Measurements from ENCODE around the gene A3GALT2. TPM values are rescaled to one million over a fixed set of nuclear protein-coding genes. Genes with fewer than 3 reads are reported as not detected.

Gene A3GALT2
- total RNA-seq, 2 experiments from 2014 or later: not detected

- Histone ChIP-seq H3K4me2 (ENCODE audit: low read length) (no peak overlapping the region), H3K9me3 (ENCODE audit: low read length) (no peaks in the 10 kb centered on the region), H2AFZ (ENCODE audit: low read length) (no peak overlapping the region), H3K79me2 (ENCODE audit: insufficient read depth, low read depth, low read length) (no peaks in the 10 kb centered on the region), H3K27ac (ENCODE audit: low read depth, low read length, poor library complexity, severe bottlenecking) (no peak overlapping the region), H3K36me3 (ENCODE audit: insufficient read depth, low read length) (peaks cover 29% of the 10 kb centered on the region), H3K9me2 (ENCODE audit: insufficient read depth, low read length) (no peaks in the 10 kb centered on the region), H4K20me1 (ENCODE audit: insufficient read depth, low read length) (no peaks in the 10 kb centered on the region), H3K4me3 (ENCODE audit: low read depth, low read length, poor library complexity, severe bottlenecking) (no peak overlapping the region), H3K4me1 (ENCODE audit: insufficient read depth, low read length, poor library complexity, severe bottlenecking) (peaks cover 9% of the 10 kb centered on the region)
- ChIA-PET CTCF (ENCODE audit: unreplicated experiment) (no interaction called here), POLR2A (interaction anchor here (0.6 kb wide), 1 partner anchor 10 kb away, joined by 5 read pairs; no protein-coding TSS in a partner anchor)
- DNase-seq (ENCODE audit: low spot score): no peak
- intact Hi-C loops (cut with micrococcal nuclease; ENCODE audit: unreplicated experiment): no loop called here
- BruUV-seq (replicated peaks): no TSS peak
- TF ChIP-seq CTCF (conservative IDR thresholded peaks at IDR 0.05; ENCODE audit: low read length) (no peak), EZH2phosphoT487 (IDR thresholded peaks at IDR 0.05; ENCODE audit: borderline replicate concordance, low read depth, low read length) (no peak)
Measured at GRCh38 chr1:33335020-33335419, 14.1 kb upstream of the A3GALT2 start.

GRCh38 chr1:33334081-33334552 lies 13.2 kb upstream of the A3GALT2 start:
- Histone ChIP-seq H3K9me2 (ENCODE audit: insufficient read depth, low read length) (no peaks in the 10 kb centered on the region), H3K4me2 (ENCODE audit: low read length) (no peak overlapping the region), H3K36me3 (ENCODE audit: insufficient read depth, low read length) (peaks cover 37% of the 10 kb centered on the region), H2AFZ (ENCODE audit: low read length) (no peak overlapping the region), H3K4me3 (ENCODE audit: low read depth, low read length, poor library complexity, severe bottlenecking) (no peak overlapping the region), H3K27ac (ENCODE audit: low read depth, low read length, poor library complexity, severe bottlenecking) (no peak overlapping the region), H3K9me3 (ENCODE audit: low read length) (no peaks in the 10 kb centered on the region), H4K20me1 (ENCODE audit: insufficient read depth, low read length) (no peaks in the 10 kb centered on the region), H3K79me2 (ENCODE audit: insufficient read depth, low read depth, low read length) (no peaks in the 10 kb centered on the region), H3K4me1 (ENCODE audit: insufficient read depth, low read length, poor library complexity, severe bottlenecking) (peaks cover 3% of the 10 kb centered on the region)
- ChIA-PET POLR2A (no interaction called here), CTCF (ENCODE audit: unreplicated experiment) (no interaction called here)
- TF ChIP-seq EZH2phosphoT487 (IDR thresholded peaks at IDR 0.05; ENCODE audit: borderline replicate concordance, low read depth, low read length) (no peak), CTCF (conservative IDR thresholded peaks at IDR 0.05; ENCODE audit: low read length) (no peak)
- intact Hi-C loops (cut with micrococcal nuclease; ENCODE audit: unreplicated experiment): no loop called here
- BruUV-seq (replicated peaks): no TSS peak
- DNase-seq (ENCODE audit: low spot score): no peak

DNA sequence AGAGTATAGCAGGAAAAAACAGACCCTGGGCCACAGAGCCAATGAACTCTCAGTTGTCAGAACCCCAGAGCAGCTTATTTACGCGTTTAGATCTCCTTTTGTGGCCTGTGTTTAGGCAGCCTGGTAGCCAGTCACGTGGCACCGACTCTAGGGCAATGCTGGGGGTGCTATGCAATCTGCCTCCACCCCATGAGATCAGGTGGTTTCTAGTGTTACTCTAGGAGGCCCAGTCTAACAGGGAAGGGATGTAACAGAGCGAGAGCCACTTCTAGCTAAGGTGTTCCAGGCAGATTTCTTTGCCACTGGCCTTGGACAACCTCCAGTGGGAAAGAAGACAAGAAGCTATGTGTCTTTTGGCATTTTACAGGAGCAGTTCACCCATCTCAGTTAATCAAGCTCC lies 12.0 kb upstream of the A3GALT2 start:
- ChIA-PET POLR2A (no interaction called here), CTCF (ENCODE audit: unreplicated experiment) (no interaction called here)
- no peaks in the 10 kb centered on the region for H3K4me1 ChIP-seq (ENCODE audit: insufficient read depth, low read length, poor library complexity, severe bottlenecking)
- no peak overlapping the region for H3K4me2 ChIP-seq (ENCODE audit: low read length)
- no peak overlapping the region for H3K4me3 ChIP-seq (ENCODE audit: low read depth, low read length, poor library complexity, severe bottlenecking)
- no peaks in the 10 kb centered on the region for H3K79me2 ChIP-seq (ENCODE audit: insufficient read depth, low read depth, low read length)
- BruUV-seq (replicated peaks): no TSS peak
- no peak overlapping the region for H2AFZ ChIP-seq (ENCODE audit: low read length)
- no peaks in the 10 kb centered on the region for H3K9me3 ChIP-seq (ENCODE audit: low read length)
- DNase-seq (ENCODE audit: low spot score): no peak
- TF ChIP-seq EZH2phosphoT487 (IDR thresholded peaks at IDR 0.05; ENCODE audit: borderline replicate concordance, low read depth, low read length) (no peak), CTCF (conservative IDR thresholded peaks at IDR 0.05; ENCODE audit: low read length) (no peak)
- H3K36me3 ChIP-seq (ENCODE audit: insufficient read depth, low read length): peaks cover 47% of the 10 kb centered on the region
- intact Hi-C loops (cut with micrococcal nuclease; ENCODE audit: unreplicated experiment): no loop called here
- no peaks in the 10 kb centered on the region for H3K9me2 ChIP-seq (ENCODE audit: insufficient read depth, low read length)
- no peak overlapping the region for H3K27ac ChIP-seq (ENCODE audit: low read depth, low read length, poor library complexity, severe bottlenecking)
- no peaks in the 10 kb centered on the region for H4K20me1 ChIP-seq (ENCODE audit: insufficient read depth, low read length)
